SKM-1 (cell line): ENCODE data around the gene SYTL3.
A peak's percentile ranks its signal among the peaks of the same experiment; 100 is the strongest.
"Not testable (repeated sequence)": the region's sequence is repeated elsewhere in the genome, so short reads cannot be mapped to it uniquely, and the experiment has no call there.

Source experiments
- DNase-seq: peaks from one replicate; lab custom pipeline; 2025; ENCODE audit not compliant: unreplicated experiment; lab: John Stamatoyannopoulos, UW

The SYTL3 gene

GRCh38 chr6:158638324-158638854 lies 11.5 kb upstream of the SYTL3 start:
- DNase-seq: no peak

- DNase-seq: no peak
Observed at GRCh38 chr6:158639056-158639455, 10.8 kb upstream of the SYTL3 start.

GRCh38 chr6:158640519-158640918 lies 9.3 kb upstream of the SYTL3 start:
- no peak for DNase-seq

GRCh38 chr6:158642097-158642601 lies 7.7 kb upstream of the SYTL3 start:
- DNase-seq: no peak

GRCh38 chr6:158643836-158644230 lies 6.0 kb upstream of the SYTL3 start:
- DNase-seq: no peak

GRCh38 chr6:158644231-158645063 lies 5.4 kb upstream of the SYTL3 start, which contains the start of gene DYNLT1:
Gene DYNLT1 (minus strand): TSS chr6:158644743. CDS start chr6:158644708, 35 bp downstream.
- DNase-seq: peak; percentile 60

- DNase-seq: no peak
Observed at GRCh38 chr6:158645064-158646022, 4.5 kb upstream of the SYTL3 start.

GRCh38 chr6:158646023-158646910 lies 3.6 kb upstream of the SYTL3 start:
- no peak for DNase-seq

- DNase-seq: no peak
Observed at GRCh38 chr6:158647501-158647900, 2.4 kb upstream of the SYTL3 start.

- DNase-seq: no peak
Observed at GRCh38 chr6:158648682-158649131, 1.1 kb upstream of the SYTL3 start.

GRCh38 chr6:158651981-158652737 lies 2.3 kb downstream of the SYTL3 start:
- DNase-seq: not testable (repeated sequence)

GRCh38 chr6:158653577-158654354 lies 3.9 kb downstream of the SYTL3 start:
- DNase-seq: no peak

- no peak for DNase-seq
Observed at GRCh38 chr6:158654498-158654897, 4.6 kb downstream of the SYTL3 start.

GRCh38 chr6:158654960-158655489 lies 5.2 kb downstream of the SYTL3 start:
- peak; percentile 36 for DNase-seq

- DNase-seq: no peak
Observed at GRCh38 chr6:158655569-158656450, 6.0 kb downstream of the SYTL3 start.

- DNase-seq: not testable (repeated sequence)
Observed at GRCh38 chr6:158656986-158657385, 7.1 kb downstream of the SYTL3 start.

- no peak for DNase-seq
Observed at GRCh38 chr6:158660333-158660754, 10.5 kb downstream of the SYTL3 start.
